ENCODE measurements around the gene GFRA4. TPM values are rescaled to one million over a fixed set of nuclear protein-coding genes. Genes with fewer than 3 reads are reported as not detected.

GFRA4 gene
- total RNA-seq, 1 experiment from 2014 or later, result not detected

GRCh38 chr20:3659492-3660261, 3.5 kb downstream of the GFRA4 start:
- DNase-seq, result no peak
- no peaks in the 10 kb centered on the region for H3K4me1 ChIP-seq (replicated peaks; ENCODE audit: insufficient read depth)
- no peaks in the 10 kb centered on the region for H3F3A ChIP-seq (ENCODE audit: insufficient read depth, low read depth)
- H3K27me3 ChIP-seq (ENCODE audit: insufficient read depth, low read depth), result no peaks in the 10 kb centered on the region
- TF ChIP-seq CTCF (conservative IDR thresholded peaks at IDR 0.05) (no peak), EZH2 (IDR thresholded peaks at IDR 0.05; ENCODE audit: low read depth) (no peak)
- no TSS peak for BruUV-seq (replicated peaks)
- no peak overlapping the region for H3K27ac ChIP-seq
- no peaks in the 10 kb centered on the region for H3K9me2 ChIP-seq (ENCODE audit: insufficient read depth)
- H4K20me1 ChIP-seq (ENCODE audit: insufficient read depth), result no peaks in the 10 kb centered on the region
- no peak overlapping the region for H3K4me2 ChIP-seq
- H3K36me3 ChIP-seq (ENCODE audit: low read depth), result no peaks in the 10 kb centered on the region
- POLR2A ChIA-PET (ENCODE audit: unreplicated experiment), result no interaction called here
- intact Hi-C loops (cut with micrococcal nuclease; ENCODE audit: unreplicated experiment), result no loop called here
- H3K4me3 ChIP-seq, result no peak overlapping the region
- CTCF ChIA-PET, result no interaction called here
- no peaks in the 10 kb centered on the region for H3K9me3 ChIP-seq (ENCODE audit: insufficient read depth, low read depth)
- no peak overlapping the region for H2AFZ ChIP-seq
- no peaks in the 10 kb centered on the region for H3K79me2 ChIP-seq (ENCODE audit: low read depth)

- Histone ChIP-seq H3K9me2 (ENCODE audit: insufficient read depth) (no peaks in the 10 kb centered on the region), H3K27ac (no peak overlapping the region), H3K4me1 (replicated peaks; ENCODE audit: insufficient read depth) (no peaks in the 10 kb centered on the region), H3K27me3 (ENCODE audit: insufficient read depth, low read depth) (no peaks in the 10 kb centered on the region), H3K9me3 (ENCODE audit: insufficient read depth, low read depth) (no peaks in the 10 kb centered on the region), H3F3A (ENCODE audit: insufficient read depth, low read depth) (no peaks in the 10 kb centered on the region), H4K20me1 (ENCODE audit: insufficient read depth) (no peaks in the 10 kb centered on the region), H3K4me3 (no peak overlapping the region), H2AFZ (no peak overlapping the region), H3K79me2 (ENCODE audit: low read depth) (no peaks in the 10 kb centered on the region), H3K4me2 (no peak overlapping the region), H3K36me3 (ENCODE audit: low read depth) (no peaks in the 10 kb centered on the region)
- CTCF ChIA-PET, result no interaction called here
- BruUV-seq (replicated peaks), result no TSS peak
- POLR2A ChIA-PET (ENCODE audit: unreplicated experiment), result no interaction called here
- intact Hi-C loops (cut with micrococcal nuclease; ENCODE audit: unreplicated experiment), result no loop called here
- TF ChIP-seq EZH2 (IDR thresholded peaks at IDR 0.05; ENCODE audit: low read depth) (no peak), CTCF (conservative IDR thresholded peaks at IDR 0.05) (no peak)
- DNase-seq, result no peak
Observed at GRCh38 chr20:3658716-3659491, 4.3 kb downstream of the GFRA4 start.

- H3K79me2 ChIP-seq (ENCODE audit: low read depth), result no peaks in the 10 kb centered on the region
- intact Hi-C loops (cut with micrococcal nuclease; ENCODE audit: unreplicated experiment), result no loop called here
- no peaks in the 10 kb centered on the region for H3F3A ChIP-seq (ENCODE audit: insufficient read depth, low read depth)
- H2AFZ ChIP-seq, result no peak overlapping the region
- H3K4me2 ChIP-seq, result no peak overlapping the region
- H3K27me3 ChIP-seq (ENCODE audit: insufficient read depth, low read depth), result no peaks in the 10 kb centered on the region
- H3K4me3 ChIP-seq, result no peak overlapping the region
- no peaks in the 10 kb centered on the region for H4K20me1 ChIP-seq (ENCODE audit: insufficient read depth)
- no peak for DNase-seq
- no peaks in the 10 kb centered on the region for H3K9me2 ChIP-seq (ENCODE audit: insufficient read depth)
- no TSS peak for BruUV-seq (replicated peaks)
- H3K4me1 ChIP-seq (replicated peaks; ENCODE audit: insufficient read depth), result no peaks in the 10 kb centered on the region
- TF ChIP-seq EZH2 (IDR thresholded peaks at IDR 0.05; ENCODE audit: low read depth), result no peak
- no peak for TF ChIP-seq CTCF (conservative IDR thresholded peaks at IDR 0.05)
- no peaks in the 10 kb centered on the region for H3K9me3 ChIP-seq (ENCODE audit: insufficient read depth, low read depth)
- H3K36me3 ChIP-seq (ENCODE audit: low read depth), result no peaks in the 10 kb centered on the region
- ChIA-PET CTCF (no interaction called here), POLR2A (ENCODE audit: unreplicated experiment) (no interaction called here)
- no peak overlapping the region for H3K27ac ChIP-seq
Observed at GRCh38 chr20:3658019-3658715, 5.0 kb downstream of the GFRA4 start.

Measured in PC-9 (cell line).